GM10266 (cell line): ENCODE results near the gene ZIM2.

ENCODE experiments used
- DNase-seq: peaks from one replicate; pipeline ENCODE4 v3.0.0; 2012; ENCODE audit errors: extremely low spot score
- CTCF ChIP-seq: IDR thresholded peaks from 2 replicates; pipeline ENCODE4 v1.5.1; 2012; ENCODE audit warnings: mild to moderate bottlenecking, low read depth; ENCODE audit not compliant: control insufficient read depth, insufficient read depth; ENCODE audit errors: missing control alignments

The ZIM2 gene

GRCh38 chr19:56832352-56832928 is 8.1 kb downstream of the ZIM2 start:
- no peak for TF ChIP-seq CTCF
- no peak for DNase-seq

- DNase-seq, result no peak
Observed at GRCh38 chr19:56831255-56831654, 9.3 kb downstream of the ZIM2 start.

GRCh38 chr19:56829596-56829995 is 10.9 kb downstream of the ZIM2 start:
- no peak for DNase-seq
- TF ChIP-seq CTCF, result no peak

More at GRCh38 chr19:56831255-56831654, 9.3 kb downstream of the ZIM2 start:
- no peak for TF ChIP-seq CTCF

- DNase-seq, result no peak
Observed at GRCh38 chr19:56827708-56828107, 12.8 kb downstream of the ZIM2 start.

GRCh38 chr19:56823956-56824355 is 16.6 kb downstream of the ZIM2 start:
- DNase-seq, result no peak
- TF ChIP-seq CTCF, result no peak

More at GRCh38 chr19:56827708-56828107, 12.8 kb downstream of the ZIM2 start:
- no peak for TF ChIP-seq CTCF

- TF ChIP-seq CTCF, result no peak
- no peak for DNase-seq
Observed at GRCh38 chr19:56823417-56823816, 17.1 kb downstream of the ZIM2 start.

GRCh38 chr19:56822755-56823154 is 17.8 kb downstream of the ZIM2 start:
- no peak for TF ChIP-seq CTCF
- no peak for DNase-seq
